MM.1S (cell line): Measurements from ENCODE around the gene GOSR2.

Experiments
- CTCF ChIP-seq: fragments of 300-600 bp; sonication (generic); IDR thresholded peaks from 2 replicates; pipeline ENCODE4 v1.5.1; 2016; ENCODE audit warnings: antibody characterized with exemption, low read length, mixed read lengths
- EZH2 ChIP-seq: fragments of 300-600 bp; sonication (generic); optimal IDR thresholded peaks from 2 replicates; pipeline ENCODE3; 2017; ENCODE audit warnings: low read depth, mild to moderate bottlenecking, antibody characterized with exemption, low read length, mixed read lengths
- EZH2phosphoT487 ChIP-seq: fragments of 300-600 bp; sonication (generic); IDR thresholded peaks from 2 replicates; pipeline ENCODE4 v1.6.1; 2018; ENCODE audit warnings: antibody characterized with exemption, low read length

GRCh38 chr17:46889992-46890564 lies 32.9 kb upstream of the GOSR2 start:
- TF ChIP-seq CTCF (no peak), EZH2 (no peak), EZH2phosphoT487 (no peak)
